ENCODE measurements around the gene BARX2.

GRCh38 chr11:129377739-129378138 is 2.1 kb downstream of the BARX2 start:
- TF ChIP-seq CTCF (IDR thresholded peaks at IDR 0.05) (no peak), POLR2A (IDR thresholded peaks at IDR 0.05) (no peak)

All from uterus (tissue), 2 donors.